ENCODE data around the gene CADM3. TPM values are rescaled to one million over a fixed set of nuclear protein-coding genes. Genes with fewer than 3 reads are reported as not detected.
A peak's percentile ranks its signal among the peaks of the same experiment; 100 is the strongest.

The CADM3 gene
- total RNA-seq, 4 donors from 2014 or later = 56.1 to 99.2 (median 85.9) TPM

GRCh38 chr1:159152031-159152430 lies 19.4 kb upstream of the CADM3 start:
- no peak for DNase-seq (ENCODE audit: low spot score in 2 of 2)
- whole genome bisulfite sequencing, 2 donors = 65 to 66% methylated on average over 3 of the region's 3 CpGs
- Histone ChIP-seq H3K4me1 (no peaks in the 10 kb centered on the region), H3K9me3 (peaks cover 0 to 11% (median 0%) of the 10 kb centered on the region in 4 donors), H3K27me3 (no peaks in the 10 kb centered on the region), H3K4me3 (no peak overlapping the region), H3K27ac (no peak overlapping the region), H3K36me3 (no peaks in the 10 kb centered on the region)
- TF ChIP-seq EP300 (IDR thresholded peaks at IDR 0.05) = no peak
- no peak for TF ChIP-seq POLR2A (IDR thresholded peaks at IDR 0.05)
- no peak for TF ChIP-seq CTCF (IDR thresholded peaks at IDR 0.05)

- no peaks in the 10 kb centered on the region for H3K9me3 ChIP-seq
- peaks cover 0 to 8% (median 1%) of the 10 kb centered on the region in 4 donors for H3K4me1 ChIP-seq
- no peak overlapping the region for H3K4me3 ChIP-seq
- WGBS, 2 donors = 0 to 4% methylated on average over 4 of the region's 4 CpGs
- no peak for TF ChIP-seq POLR2A (IDR thresholded peaks at IDR 0.05)
- TF ChIP-seq EP300 (IDR thresholded peaks at IDR 0.05) = peak in 1 of 2 donors; percentile 36
- peak; percentile 87 to 98 (median 94) for TF ChIP-seq CTCF (IDR thresholded peaks at IDR 0.05)
- H3K27me3 ChIP-seq = no peaks in the 10 kb centered on the region
- H3K27ac ChIP-seq = peak overlapping the region in 1 of 4 donors; percentile 69
- H3K36me3 ChIP-seq = no peaks in the 10 kb centered on the region
- DNase-seq (ENCODE audit: low spot score in 2 of 2) = peak; percentile 51 to 74
Observed at GRCh38 chr1:159161001-159161718, 10.3 kb upstream of the CADM3 start.

GRCh38 chr1:159161719-159162026 lies 9.7 kb upstream of the CADM3 start:
- peaks cover 0 to 8% (median 1%) of the 10 kb centered on the region in 4 donors for H3K4me1 ChIP-seq
- peak overlapping the region in 1 of 4 donors; percentile 69 for H3K27ac ChIP-seq
- 100% methylated on average over 1 of the region's 1 CpG for WGBS, 2 donors
- no peak for DNase-seq (ENCODE audit: low spot score in 2 of 2)
- H3K27me3 ChIP-seq = no peaks in the 10 kb centered on the region
- H3K36me3 ChIP-seq = no peaks in the 10 kb centered on the region
- TF ChIP-seq EP300 (IDR thresholded peaks at IDR 0.05) (no peak), POLR2A (IDR thresholded peaks at IDR 0.05) (no peak), CTCF (IDR thresholded peaks at IDR 0.05) (no peak)
- H3K9me3 ChIP-seq = no peaks in the 10 kb centered on the region
- no peak overlapping the region for H3K4me3 ChIP-seq

GRCh38 chr1:159162516-159163265 lies 8.7 kb upstream of the CADM3 start:
- DNase-seq (ENCODE audit: low spot score in 2 of 2) = no peak
- Histone ChIP-seq H3K27me3 (no peaks in the 10 kb centered on the region), H3K4me3 (no peak overlapping the region), H3K4me1 (peaks cover 0 to 8% (median 1%) of the 10 kb centered on the region in 4 donors), H3K9me3 (no peaks in the 10 kb centered on the region), H3K36me3 (no peaks in the 10 kb centered on the region), H3K27ac (no peak overlapping the region)
- 76 to 78% methylated on average over 4 of the region's 4 CpGs for WGBS, 2 donors
- TF ChIP-seq POLR2A (IDR thresholded peaks at IDR 0.05) (no peak), CTCF (IDR thresholded peaks at IDR 0.05) (no peak), EP300 (IDR thresholded peaks at IDR 0.05) (no peak)

- WGBS, 2 donors = 66 to 70% methylated on average over 9 of the region's 9 CpGs
- Histone ChIP-seq H3K9me3 (no peaks in the 10 kb centered on the region), H3K36me3 (no peaks in the 10 kb centered on the region), H3K4me1 (peaks cover 0 to 8% (median 1%) of the 10 kb centered on the region in 4 donors), H3K27me3 (peaks cover 0 to 5% of the 10 kb centered on the region in 2 donors), H3K4me3 (no peak overlapping the region), H3K27ac (no peak overlapping the region)
- DNase-seq (ENCODE audit: low spot score in 2 of 2) = no peak
- TF ChIP-seq CTCF (IDR thresholded peaks at IDR 0.05) (no peak), POLR2A (IDR thresholded peaks at IDR 0.05) (no peak), EP300 (IDR thresholded peaks at IDR 0.05) (no peak)
Observed at GRCh38 chr1:159163614-159164228, 7.7 kb upstream of the CADM3 start.

Measured in tibial nerve (tissue), 4 donors.